H1 (cell line): ENCODE results near the gene TSNAXIP1. TPM values are rescaled to one million over a fixed set of nuclear protein-coding genes. Genes with fewer than 3 reads are reported as not detected.
A peak's percentile ranks its signal among the peaks of the same experiment; 100 is the strongest.

ENCODE experiments used
- CTCF ChIA-PET: fragments of 300-600 bp; sonication (Branson Sonifier 250); formaldehyde crosslinking; loops from one replicate; lab custom pipeline; 2021; ENCODE audit not compliant: partially characterized antibody; lab: Charles Lee
- POLR2A ChIA-PET: fragments of 300-600 bp; sonication (Branson Sonifier 250); formaldehyde crosslinking; loops from one replicate; lab custom pipeline; 2021; ENCODE audit warnings: inconsistent platforms; ENCODE audit not compliant: partially characterized antibody; lab: Charles Lee
- DNase-seq, 2 experiments: peaks; one replicate each; pipeline versions ENCODE4 v3.0.0 to v3.0.0-alpha.2; 2010 to 2022; ENCODE audit warnings: low spot score in 2 of 2, low read depth in 1 of 2, mixed read lengths in 1 of 2
- FAIRE-seq: peaks from 2 replicates; lab custom pipeline; 2011; peaks lifted over from hg19 to GRCh38; lab: Jason Lieb, UNC
- H2AFZ ChIP-seq: 2 replicates; pipeline ENCODE4 v1.8.1; 2012; ENCODE audit warnings: low read length, inconsistent platforms
- H2AK5ac ChIP-seq: 2 replicates; pipeline ENCODE4 v1.6.1; 2013; ENCODE audit warnings: low read depth, low read length
- H2BK120ac ChIP-seq: replicated peaks from 2 replicates; pipeline ENCODE3; 2013; ENCODE audit warnings: low read depth, low read length, inconsistent platforms
- H2BK12ac ChIP-seq: 2 replicates; pipeline ENCODE4 v1.6.1; 2013; ENCODE audit warnings: low read depth, low read length
- H2BK15ac ChIP-seq: 2 replicates; pipeline ENCODE4 v1.6.1; 2013; ENCODE audit warnings: low read length
- H2BK20ac ChIP-seq: 2 replicates; pipeline ENCODE4 v1.6.1; 2013; ENCODE audit warnings: low read length
- H2BK5ac ChIP-seq: 2 replicates; pipeline ENCODE4 v1.6.1; 2013; ENCODE audit warnings: low read depth, low read length
- H3K14ac ChIP-seq: 2 replicates; pipeline ENCODE4 v1.6.1; 2013; ENCODE audit warnings: inconsistent platforms; ENCODE audit not compliant: insufficient read length
- H3K18ac ChIP-seq: 2 replicates; pipeline ENCODE4 v1.6.1; 2013; ENCODE audit warnings: low read length; ENCODE audit errors: extremely low read depth
- H3K23ac ChIP-seq: 2 replicates; pipeline ENCODE4 v1.6.1; 2013; ENCODE audit warnings: inconsistent platforms; ENCODE audit not compliant: insufficient read length
- H3K23me2 ChIP-seq: 2 replicates; pipeline ENCODE4 v1.6.1; 2013; ENCODE audit warnings: low read depth, low read length
- H3K27ac ChIP-seq: 2 replicates; pipeline ENCODE4 v1.6.1; 2011; ENCODE audit warnings: low read depth, low read length, inconsistent platforms
- H3K27me3 ChIP-seq, 4 experiments: replicated peaks in 1 of 4; 1 replicate in 1 of 4; 2 replicates in 3 of 4; pipeline versions ENCODE4 v1.6.1 to v1.8.1; 2011 to 2013; ENCODE audit warnings: low read length in 3 of 4, mild to moderate bottlenecking in 3 of 4, inconsistent platforms in 2 of 4, mixed read lengths in 2 of 4, moderate library complexity in 1 of 4; ENCODE audit not compliant: control insufficient read depth in 3 of 4, insufficient read depth in 3 of 4; ENCODE audit errors: extremely low read depth in 1 of 4
- H3K36me3 ChIP-seq, 4 experiments: 2 replicates each; pipeline versions ENCODE4 v1.6.1 to v1.8.1; 2011 to 2013; ENCODE audit warnings: mild to moderate bottlenecking in 4 of 4, low read length in 3 of 4, moderate library complexity in 2 of 4, control low read depth in 1 of 4, inconsistent platforms in 1 of 4; ENCODE audit not compliant: insufficient read depth in 4 of 4, control insufficient read depth in 2 of 4
- H3K4ac ChIP-seq: replicated peaks from 2 replicates; pipeline ENCODE3; 2013; ENCODE audit warnings: low read length, low read depth, mixed read lengths, inconsistent platforms; ENCODE audit not compliant: insufficient read length
- H3K4me1 ChIP-seq, 4 experiments: replicated peaks in 1 of 4; 1 replicate in 1 of 4; 2 replicates in 3 of 4; pipeline versions ENCODE4 v1.6.1 to v1.8.1; 2011 to 2013; ENCODE audit warnings: low read length in 3 of 4, inconsistent platforms in 2 of 4, mixed read lengths in 1 of 4; ENCODE audit not compliant: insufficient read depth in 4 of 4, control insufficient read depth in 3 of 4
- H3K4me2 ChIP-seq, 2 experiments: 2 replicates each; pipeline versions ENCODE4 v1.6.1 to v1.8.1; 2011 to 2013; ENCODE audit warnings: low read depth in 2 of 2, low read length in 2 of 2, control low read depth in 1 of 2, inconsistent platforms in 1 of 2, mild to moderate bottlenecking in 1 of 2; ENCODE audit not compliant: insufficient read depth in 1 of 2
- H3K4me3 ChIP-seq, 4 experiments: fragments of 200-600, 300-600 bp in 1 of 4; sonication (generic), shearing (Covaris generic), sonication (Bioruptor Twin) in 1 of 4; 2 replicates each; pipeline versions ENCODE4 v1.5.1 to v1.8.1; 2011 to 2016; ENCODE audit warnings: low read length in 4 of 4, low read depth in 3 of 4, control low read depth in 2 of 4, inconsistent platforms in 2 of 4, mild to moderate bottlenecking in 2 of 4, mixed read lengths in 1 of 4, moderate library complexity in 1 of 4; ENCODE audit not compliant: insufficient read depth in 2 of 4; ENCODE audit errors: extremely low read depth in 1 of 4
- H3K56ac ChIP-seq: replicated peaks from 2 replicates; pipeline ENCODE3; 2013; ENCODE audit warnings: low read depth, mild to moderate bottlenecking, mixed read lengths, low read length, inconsistent platforms; ENCODE audit not compliant: insufficient read length
- H3K79me1 ChIP-seq: 2 replicates; pipeline ENCODE4 v1.6.1; 2013; ENCODE audit warnings: low read depth, low read length, control low read depth
- H3K79me2 ChIP-seq, 2 experiments: 2 replicates each; pipeline versions ENCODE4 v1.6.1 to v1.8.1; 2012 to 2013; ENCODE audit warnings: low read length in 2 of 2, mild to moderate bottlenecking in 2 of 2, inconsistent platforms in 1 of 2; ENCODE audit not compliant: insufficient read depth in 2 of 2, control insufficient read depth in 1 of 2
- H3K9ac ChIP-seq, 4 experiments: replicated peaks in 1 of 4; 1 replicate in 1 of 4; 2 replicates in 3 of 4; pipeline versions ENCODE4 v1.6.1 to v1.8.1; 2011 to 2013; ENCODE audit warnings: low read depth in 3 of 4, low read length in 3 of 4, control low read depth in 2 of 4, mild to moderate bottlenecking in 2 of 4, moderate library complexity in 2 of 4, inconsistent platforms in 1 of 4; ENCODE audit errors: extremely low read depth in 1 of 4
- H3K9me3 ChIP-seq, 2 experiments: 2 replicates each; pipeline versions ENCODE4 v1.6.1 to v1.8.1; 2012 to 2013; ENCODE audit warnings: mild to moderate bottlenecking in 2 of 2, moderate library complexity in 2 of 2, control low read depth in 1 of 2, inconsistent platforms in 1 of 2, low read depth in 1 of 2, low read length in 1 of 2, mixed read lengths in 1 of 2; ENCODE audit not compliant: insufficient read depth in 2 of 2
- H4K20me1 ChIP-seq, 2 experiments: replicated peaks in 1 of 2; 2 replicates each; pipeline versions ENCODE3 to v1.8.1; 2011 to 2013; ENCODE audit warnings: inconsistent platforms in 2 of 2, low read length in 2 of 2, mild to moderate bottlenecking in 1 of 2; ENCODE audit not compliant: insufficient read depth in 2 of 2, control insufficient read depth in 1 of 2
- H4K5ac ChIP-seq: 2 replicates; pipeline ENCODE4 v1.6.1; 2013; ENCODE audit warnings: low read length, low read depth, mixed read lengths, inconsistent platforms; ENCODE audit not compliant: insufficient read length
- H4K8ac ChIP-seq: 2 replicates; pipeline ENCODE4 v1.8.0; 2013; ENCODE audit warnings: mild to moderate bottlenecking, moderate library complexity, low read length, inconsistent platforms; ENCODE audit not compliant: insufficient read depth; ENCODE audit errors: extremely low read depth
- H4K91ac ChIP-seq: replicated peaks from 2 replicates; pipeline ENCODE3; 2013; ENCODE audit warnings: low read length, mixed read lengths, inconsistent platforms; ENCODE audit not compliant: insufficient read length
- KDM5A ChIP-seq: fragments of 200-600 bp; IDR thresholded peaks from 2 replicates; pipeline ENCODE4 v1.7.1; 2012; ENCODE audit warnings: mild to moderate bottlenecking, low read length, inconsistent platforms, mixed read lengths
- RFX5 ChIP-seq: IDR thresholded peaks from 2 replicates; pipeline ENCODE4 v1.6.1; 2011; ENCODE audit warnings: low read depth, low read length, improper control_type of control experiment, borderline replicate concordance
- SAP30 ChIP-seq: fragments of 300-600 bp; sonication (generic); IDR thresholded peaks from 2 replicates; pipeline ENCODE4 v1.7.1; 2012; ENCODE audit warnings: low read length, moderate library complexity, mild to moderate bottlenecking, inconsistent platforms; ENCODE audit not compliant: insufficient read depth, insufficient replicate concordance
- SIX5 ChIP-seq: IDR thresholded peaks from 2 replicates; pipeline ENCODE4 v1.6.1; 2011; ENCODE audit warnings: mild to moderate bottlenecking, low read depth, low read length
- TAF1 ChIP-seq: IDR thresholded peaks from 2 replicates; pipeline ENCODE4 v1.6.1; 2011; ENCODE audit warnings: mild to moderate bottlenecking, low read depth, low read length
- WGBS, 2 experiments: shearing (Covaris generic) in 1 of 2; methylation state at CpG; one replicate each; pipeline versions ENCODE4 v1.1.6 to v1.1.7; 2013 to 2015; ENCODE audit warnings: low lambda C conversion rate in 2 of 2, mixed read lengths in 2 of 2, inconsistent platforms in 1 of 2, low coverage in 1 of 2, missing lambda C conversion rate in 1 of 2; ENCODE audit not compliant: insufficient replicate concordance in 2 of 2, insufficient coverage in 1 of 2, insufficient read length in 1 of 2; ENCODE audit errors: extremely low coverage in 1 of 2, missing lambda C conversion rate in 1 of 2; 5-methylcytosine and 5-hydroxymethylcytosine counted together
- polyA plus RNA-seq, 7 experiments: library from polyadenylated mRNA; depleted of rRNA in 3 of 7; stranded (reverse) in 5 of 7; unstranded in 2 of 7; fragments of >200 nt in 5 of 7; fragments of 200-250 nt in 2 of 7; gene quantifications; 1 replicate in 5 of 7; 2 replicates in 1 of 7; 4 replicates in 1 of 7; pipeline versions ENCODE4 v1.2.1 to v1.2.3, GENCODE V29; 2011 to 2013; ENCODE audit warnings: missing spikeins in 2 of 7, mixed read lengths in 2 of 7
- total RNA-seq: library from RNA; stranded (reverse); fragmentation: NEBNext Ultra II Directional; extraction: Animal tissue kit (Norgen Biotek cat#: 25700); gene quantifications from 2 replicates; pipeline ENCODE4 v1.2.1, GENCODE V29; 2021
- TF ChIP-seq, protein P1 (sequence below): IDR thresholded peaks from 2 replicates; pipeline ENCODE4 v1.6.1; 2012; ENCODE audit warnings: inconsistent platforms

TSNAXIP1 gene
- total and polyA plus RNA-seq, 2 of the 8 experiments (the other 6 are each of a cell fraction or from before 2014, with no cell fraction given): 0.37 to 0.94 TPM

DNA sequence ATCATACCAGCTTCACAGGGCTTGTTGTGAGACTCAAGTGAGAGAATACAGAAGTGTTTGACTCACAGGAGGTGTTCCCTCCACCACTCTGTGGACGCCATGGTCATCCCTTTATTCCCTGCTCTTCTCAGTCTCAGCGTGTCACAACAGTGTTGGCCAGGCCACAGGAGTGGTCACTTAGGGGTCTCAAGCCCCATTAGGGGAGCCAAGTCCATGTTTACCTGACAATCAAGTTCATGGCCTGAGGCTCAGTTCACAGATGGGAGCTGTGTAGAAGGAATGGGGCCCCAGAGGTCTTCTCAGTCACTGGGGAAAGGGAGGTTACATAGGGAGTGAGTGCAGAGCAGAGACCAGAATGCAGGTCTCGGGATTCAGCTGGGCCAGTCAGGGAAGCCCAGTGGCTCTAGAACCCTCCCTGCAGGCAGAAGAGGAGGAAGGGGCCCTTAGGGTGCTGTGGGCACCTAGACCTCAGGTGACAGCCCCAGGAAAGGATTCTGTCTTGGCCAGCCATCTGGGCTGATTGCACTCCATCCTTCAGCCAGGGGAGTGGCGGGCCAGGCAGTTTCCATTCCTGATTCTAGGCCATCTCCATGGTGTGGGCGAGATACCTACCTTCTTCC lies 50.3 kb downstream of the TSNAXIP1 start:
- CTCF ChIA-PET: interaction anchor here (0.6 to 3.5 kb wide), 10 partner anchors 12 to 194 kb away, joined by 3 to 20 read pairs (median 3); partner anchors contain the start of gene NRN1L
- peak overlapping the region in 1 of 4 experiments; percentile 44; a peak in 2 of 7 replicates for H3K9ac ChIP-seq
- H2BK12ac ChIP-seq: peak overlapping the region; percentile 21; the same call in 1 of the 2 replicates
- no peak overlapping the region; the same call in 1 of the 2 replicates for H3K18ac ChIP-seq
- H3K4ac ChIP-seq: no peak overlapping the region
- no peak overlapping the region for H2BK15ac ChIP-seq
- peak overlapping the region; percentile 75 for H3K27ac ChIP-seq
- H4K20me1 ChIP-seq: peaks cover 32 to 51% of the 10 kb centered on the region in 2 experiments
- H3K4me2 ChIP-seq: peak overlapping the region; percentile 43 to 60; a peak in 3 of 4 replicates
- TF ChIP-seq SAP30 (no peak), SIX5 (no peak), TAF1 (0 out of 2 replicates have a peak, but pooled peaks have one; percentile 1), KDM5A (no peak), RFX5 (no peak)
- TF ChIP-seq, protein P1, sequence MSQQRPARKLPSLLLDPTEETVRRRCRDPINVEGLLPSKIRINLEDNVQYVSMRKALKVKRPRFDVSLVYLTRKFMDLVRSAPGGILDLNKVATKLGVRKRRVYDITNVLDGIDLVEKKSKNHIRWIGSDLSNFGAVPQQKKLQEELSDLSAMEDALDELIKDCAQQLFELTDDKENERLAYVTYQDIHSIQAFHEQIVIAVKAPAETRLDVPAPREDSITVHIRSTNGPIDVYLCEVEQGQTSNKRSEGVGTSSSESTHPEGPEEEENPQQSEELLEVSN: no peak
- no peak overlapping the region for H2BK20ac ChIP-seq
- no peak overlapping the region for H4K5ac ChIP-seq
- WGBS, 2 experiments: 82% methylated on average over 5 of the region's 5 CpGs; no CpG with 5 or more reads in 1 of the 2 experiments
- no peaks in the 10 kb centered on the region for H3K23me2 ChIP-seq
- H2BK120ac ChIP-seq: no peak overlapping the region
- peaks cover 42 to 94% of the 10 kb centered on the region in 2 experiments for H3K79me2 ChIP-seq
- H3K56ac ChIP-seq: no peak overlapping the region
- POLR2A ChIA-PET: interaction anchor here (1.0 to 2.9 kb wide), 4 partner anchors 9 to 228 kb away, joined by 3 to 27 read pairs (median 3); partner anchors contain the start of genes CENPT, NFATC3 and NUTF2
- peaks cover 0 to 13% (median 4%) of the 10 kb centered on the region in 4 experiments; a peak in 3 of 8 replicates for H3K36me3 ChIP-seq
- no peak for FAIRE-seq
- peaks cover 37% of the 10 kb centered on the region for H3K79me1 ChIP-seq
- H2BK5ac ChIP-seq: peak overlapping the region; percentile 8; the same call in 1 of the 2 replicates
- no peak overlapping the region for H3K14ac ChIP-seq
- H2AFZ ChIP-seq: no peak overlapping the region
- H3K9me3 ChIP-seq: no peaks in the 10 kb centered on the region
- H2AK5ac ChIP-seq: no peak overlapping the region; the same call in 1 of the 2 replicates
- H3K4me1 ChIP-seq: peaks cover 8 to 15% (median 13%) of the 10 kb centered on the region in 4 experiments
- no peak overlapping the region for H3K23ac ChIP-seq
- DNase-seq: no peak
- no peak overlapping the region for H4K8ac ChIP-seq
- H3K4me3 ChIP-seq: no peak overlapping the region; a peak in 1 of 8 replicates
- no peaks in the 10 kb centered on the region for H3K27me3 ChIP-seq
- no peak overlapping the region for H4K91ac ChIP-seq
